ENCODE results near the gene CYP26A1. TPM values are rescaled to one million over a fixed set of nuclear protein-coding genes. Genes with fewer than 3 reads are reported as not detected.

The CYP26A1 gene
- total RNA-seq, 1 experiment from 2014 or later, result 0.17 TPM

DNA sequence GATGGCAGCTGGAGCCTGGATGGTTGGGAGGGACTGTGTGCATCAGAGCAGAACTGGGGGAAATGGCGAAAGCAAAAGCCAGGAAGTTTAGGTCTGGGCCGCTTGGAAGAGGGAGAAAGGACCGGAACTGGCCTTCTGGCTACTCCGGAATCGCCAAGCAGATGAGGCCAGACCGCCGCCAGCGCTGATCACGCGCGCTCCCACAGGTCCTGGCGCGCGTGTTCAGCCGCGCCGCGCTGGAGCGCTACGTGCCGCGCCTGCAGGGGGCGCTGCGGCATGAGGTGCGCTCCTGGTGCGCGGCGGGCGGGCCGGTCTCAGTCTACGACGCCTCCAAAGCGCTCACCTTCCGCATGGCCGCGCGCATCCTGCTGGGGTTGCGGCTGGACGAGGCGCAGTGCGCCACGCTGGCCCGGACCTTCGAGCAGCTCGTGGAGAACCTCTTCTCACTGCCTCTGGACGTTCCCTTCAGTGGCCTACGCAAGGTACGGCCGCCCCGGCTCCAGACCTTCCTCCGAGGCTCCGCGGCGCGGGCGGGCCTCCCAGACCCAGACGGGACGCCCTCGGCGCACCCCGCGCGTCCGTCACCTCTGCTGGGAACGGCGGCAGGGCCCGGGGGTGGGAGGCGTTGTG lies 11.1 kb upstream of the CYP26A1 start:
- no peaks in the 10 kb centered on the region for H3K9me2 ChIP-seq (ENCODE audit: insufficient read depth)
- POLR2A ChIA-PET, result no interaction called here
- CTCF ChIA-PET, result no interaction called here
- H3K79me2 ChIP-seq (ENCODE audit: insufficient read depth, low read length), result no peaks in the 10 kb centered on the region
- DNase-seq (ENCODE audit: low read depth, low spot score) (no peak), ATAC-seq (no peak)
- H3K9ac ChIP-seq (ENCODE audit: low read length), result no peak overlapping the region
- H3K9me3 ChIP-seq (ENCODE audit: control insufficient read depth in 1 of 2, insufficient read depth in 1 of 2, low read depth in 1 of 2, low read length in 2 of 2), result no peaks in the 10 kb centered on the region
- H3K4me2 ChIP-seq (ENCODE audit: low read length), result no peak overlapping the region
- intact Hi-C loops (cut with micrococcal nuclease), result no loop called here
- H3K4me3 ChIP-seq (replicated peaks in 1 of 2; ENCODE audit: low read depth in 1 of 2, low read length in 2 of 2), result no peak overlapping the region
- H3K27ac ChIP-seq (ENCODE audit: low read depth, low read length), result no peak overlapping the region
- no peak for TF ChIP-seq RAD21 (IDR thresholded peaks at IDR 0.05; ENCODE audit: low read depth)
- TF ChIP-seq, protein P1, sequence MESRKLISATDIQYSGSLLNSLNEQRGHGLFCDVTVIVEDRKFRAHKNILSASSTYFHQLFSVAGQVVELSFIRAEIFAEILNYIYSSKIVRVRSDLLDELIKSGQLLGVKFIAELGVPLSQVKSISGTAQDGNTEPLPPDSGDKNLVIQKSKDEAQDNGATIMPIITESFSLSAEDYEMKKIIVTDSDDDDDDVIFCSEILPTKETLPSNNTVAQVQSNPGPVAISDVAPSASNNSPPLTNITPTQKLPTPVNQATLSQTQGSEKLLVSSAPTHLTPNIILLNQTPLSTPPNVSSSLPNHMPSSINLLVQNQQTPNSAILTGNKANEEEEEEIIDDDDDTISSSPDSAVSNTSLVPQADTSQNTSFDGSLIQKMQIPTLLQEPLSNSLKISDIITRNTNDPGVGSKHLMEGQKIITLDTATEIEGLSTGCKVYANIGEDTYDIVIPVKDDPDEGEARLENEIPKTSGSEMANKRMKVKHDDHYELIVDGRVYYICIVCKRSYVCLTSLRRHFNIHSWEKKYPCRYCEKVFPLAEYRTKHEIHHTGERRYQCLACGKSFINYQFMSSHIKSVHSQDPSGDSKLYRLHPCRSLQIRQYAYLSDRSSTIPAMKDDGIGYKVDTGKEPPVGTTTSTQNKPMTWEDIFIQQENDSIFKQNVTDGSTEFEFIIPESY (IDR thresholded peaks at IDR 0.05; ENCODE audit: extremely low read depth, insufficient replicate concordance, low read length), result no peak
- no peak for TF ChIP-seq TCF7L2 (IDR thresholded peaks at IDR 0.05; ENCODE audit: borderline replicate concordance, extremely low read depth, insufficient read depth, insufficient read length)
- no peak for TF ChIP-seq JUND (IDR thresholded peaks at IDR 0.05)
- TF ChIP-seq ZFX (IDR thresholded peaks at IDR 0.05), result no peak
- TF ChIP-seq SRF (IDR thresholded peaks at IDR 0.05; ENCODE audit: low read depth), result no peak
- TF ChIP-seq, protein P2, sequence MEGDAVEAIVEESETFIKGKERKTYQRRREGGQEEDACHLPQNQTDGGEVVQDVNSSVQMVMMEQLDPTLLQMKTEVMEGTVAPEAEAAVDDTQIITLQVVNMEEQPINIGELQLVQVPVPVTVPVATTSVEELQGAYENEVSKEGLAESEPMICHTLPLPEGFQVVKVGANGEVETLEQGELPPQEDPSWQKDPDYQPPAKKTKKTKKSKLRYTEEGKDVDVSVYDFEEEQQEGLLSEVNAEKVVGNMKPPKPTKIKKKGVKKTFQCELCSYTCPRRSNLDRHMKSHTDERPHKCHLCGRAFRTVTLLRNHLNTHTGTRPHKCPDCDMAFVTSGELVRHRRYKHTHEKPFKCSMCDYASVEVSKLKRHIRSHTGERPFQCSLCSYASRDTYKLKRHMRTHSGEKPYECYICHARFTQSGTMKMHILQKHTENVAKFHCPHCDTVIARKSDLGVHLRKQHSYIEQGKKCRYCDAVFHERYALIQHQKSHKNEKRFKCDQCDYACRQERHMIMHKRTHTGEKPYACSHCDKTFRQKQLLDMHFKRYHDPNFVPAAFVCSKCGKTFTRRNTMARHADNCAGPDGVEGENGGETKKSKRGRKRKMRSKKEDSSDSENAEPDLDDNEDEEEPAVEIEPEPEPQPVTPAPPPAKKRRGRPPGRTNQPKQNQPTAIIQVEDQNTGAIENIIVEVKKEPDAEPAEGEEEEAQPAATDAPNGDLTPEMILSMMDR (IDR thresholded peaks at IDR 0.05 in 2 of 3, conservative IDR thresholded peaks at IDR 0.05 in 1 of 3; ENCODE audit: borderline replicate concordance in 1 of 3, insufficient read depth in 1 of 3, low read depth in 2 of 3, low read length in 2 of 3), result peak in 1 of 3 experiments; percentile 25; a peak in 2 of 6 replicates
- no TSS peak for BruUV-seq (replicated peaks)
- H2AFZ ChIP-seq (ENCODE audit: low read depth, low read length, poor library complexity, severe bottlenecking), result no peak overlapping the region
- RAD21 ChIA-PET (ENCODE audit: low non-redundant PET in 1 of 2, low total read pairs in 2 of 2, uncharacterized antibody in 2 of 2, unreplicated experiment in 2 of 2), result interaction anchor here in 1 of 2 experiments (0.6 kb wide), 1 partner anchor 251 kb away, joined by 3 read pairs; no protein-coding TSS in a partner anchor
- H3K4me1 ChIP-seq (ENCODE audit: control insufficient read depth in 1 of 2, insufficient read depth in 2 of 2, low read length in 2 of 2), result no peaks in the 10 kb centered on the region
- no peaks in the 10 kb centered on the region for H3K36me3 ChIP-seq (ENCODE audit: control insufficient read depth in 1 of 2, insufficient read depth in 2 of 2, low read length in 2 of 2)
- no peaks in the 10 kb centered on the region for H4K20me1 ChIP-seq (ENCODE audit: insufficient read depth)
- no peaks in the 10 kb centered on the region for H3K27me3 ChIP-seq (ENCODE audit: insufficient read depth, low read length)
